Naive thymus-derived CD4-positive, alpha-beta T cell (primary cell): ENCODE measurements around the gene PNPT1. TPM values are rescaled to one million over a fixed set of nuclear protein-coding genes. Genes with fewer than 3 reads are reported as not detected.
A peak's percentile ranks its signal among the peaks of the same experiment; 100 is the strongest.
"Not testable (repeated sequence)": the region's sequence is repeated elsewhere in the genome, so short reads cannot be mapped to it uniquely, and the experiment has no call there.

ENCODE experiments used
- ATAC-seq: fragments of 150-1000 bp; cut with Tn5 transposase; 2 replicates; pipeline ENCODE4 v1.10.0; 2021; ENCODE audit warnings: mild to moderate bottlenecking, moderate library complexity
- CTCF ChIA-PET: fragments of 350-600 bp; sonication (Branson Sonifier 250); formaldehyde crosslinking; loops from one replicate; lab custom pipeline; 2021; ENCODE audit warnings: antibody characterized with exemption; lab: Charles Lee
- POLR2A ChIA-PET: fragments of 350-600 bp; sonication (Branson Sonifier 250); formaldehyde crosslinking; loops from one replicate; lab custom pipeline; 2021; ENCODE audit warnings: antibody characterized with exemption, inconsistent platforms; lab: Charles Lee
- DNase-seq, 9 donors: peaks; one replicate each; pipeline versions ENCODE4 v3.0.0 to v3.0.0-alpha.2; 2020 to 2022; ENCODE audit warnings: mixed read lengths in 1 of 9
- H3K27ac ChIP-seq: one replicate; pipeline ENCODE4 v1.7.0; 2013; ENCODE audit warnings: mild to moderate bottlenecking, low read depth, low read length, moderate library complexity
- H3K27me3 ChIP-seq, 2 donors: one replicate each; pipeline ENCODE4 v1.7.0; 2013; ENCODE audit warnings: low read length in 2 of 2, mild to moderate bottlenecking in 2 of 2, moderate library complexity in 2 of 2; ENCODE audit not compliant: control insufficient read depth in 2 of 2, insufficient read depth in 2 of 2
- H3K36me3 ChIP-seq, 3 experiments: 1 replicate in 2 of 3; 2 replicates in 1 of 3; pipeline ENCODE4 v1.7.0; 2013; ENCODE audit warnings: low read length in 3 of 3, mild to moderate bottlenecking in 3 of 3, moderate library complexity in 1 of 3; ENCODE audit not compliant: insufficient read depth in 3 of 3, control insufficient read depth in 2 of 3
- H3K4me1 ChIP-seq, 2 donors: one replicate each; pipeline ENCODE4 v1.7.0; 2013; ENCODE audit warnings: low read length in 2 of 2, mild to moderate bottlenecking in 2 of 2, moderate library complexity in 1 of 2; ENCODE audit not compliant: control insufficient read depth in 2 of 2, insufficient read depth in 2 of 2
- H3K4me3 ChIP-seq: 2 replicates; pipeline ENCODE4 v1.7.0; 2013; ENCODE audit warnings: mild to moderate bottlenecking, low read length
- H3K9me3 ChIP-seq, 3 experiments: 1 replicate in 2 of 3; 2 replicates in 1 of 3; pipeline ENCODE4 v1.7.0; 2013; ENCODE audit warnings: low read length in 3 of 3; ENCODE audit not compliant: control insufficient read depth in 2 of 3
- H3K27ac Mint-ChIP-seq, 9 donors: one replicate each; pipeline ENCODE4 v1.8.0; 2020 to 2022; ENCODE audit warnings: mixed read lengths in 9 of 9, mild to moderate bottlenecking in 8 of 9, moderate library complexity in 5 of 9, inconsistent platforms in 2 of 9
- H3K27me3 Mint-ChIP-seq, 5 donors: one replicate each; pipeline ENCODE4 v1.8.0; 2021 to 2022; ENCODE audit warnings: mixed read lengths in 5 of 5, mild to moderate bottlenecking in 1 of 5
- H3K36me3 Mint-ChIP-seq, 5 donors: one replicate each; pipeline ENCODE4 v1.8.0; 2020 to 2022; ENCODE audit warnings: mixed read lengths in 5 of 5, mild to moderate bottlenecking in 3 of 5, inconsistent platforms in 1 of 5
- H3K4me1 Mint-ChIP-seq, 7 donors: one replicate each; pipeline ENCODE4 v1.8.0; 2020 to 2022; ENCODE audit warnings: mixed read lengths in 7 of 7, mild to moderate bottlenecking in 3 of 7, inconsistent platforms in 1 of 7
- H3K4me3 Mint-ChIP-seq, 10 donors: one replicate each; pipeline ENCODE4 v1.8.0; 2020 to 2022; ENCODE audit warnings: mild to moderate bottlenecking in 10 of 10, mixed read lengths in 10 of 10, moderate library complexity in 6 of 10, inconsistent platforms in 2 of 10
- H3K9me3 Mint-ChIP-seq, 11 donors: one replicate each; pipeline ENCODE4 v1.8.0; 2020 to 2022; ENCODE audit warnings: mixed read lengths in 11 of 11, mild to moderate bottlenecking in 4 of 11, inconsistent platforms in 1 of 11, moderate library complexity in 1 of 11
- intact Hi-C, 2 donors: fragments of 100-400 bp; cut with micrococcal nuclease; formaldehyde crosslinking; loops; one replicate each; pipeline ENCODE4 v1.15.1; 2023
- polyA plus RNA-seq, 2 donors: library from polyadenylated mRNA; unstranded; fragments of 300-500 nt; fragmentation: Illumina TruSeq; gene quantifications; one replicate each; pipeline ENCODE4 v1.2.3, GENCODE V29; 2021
- total RNA-seq, 6 experiments: library from RNA in 5 of 6; stranded (reverse) in 5 of 6; gene quantifications; 1 replicate in 5 of 6; 2 replicates in 1 of 6; pipeline ENCODE4 v1.2.3 and lab custom pipeline; 2021 to 2026

The PNPT1 gene
- total RNA-seq (10 to 100 TPM; 16.9 to 31.2 (median 18.5) TPM), polyA plus RNA-seq (10 to 100 TPM; 23.7 to 32.7 TPM), total RNA-seq (lab: John Stamatoyannopoulos, UW) (34.2 reads per million, percentile 63 among the genes with 10 or more reads in this experiment)

DNA sequence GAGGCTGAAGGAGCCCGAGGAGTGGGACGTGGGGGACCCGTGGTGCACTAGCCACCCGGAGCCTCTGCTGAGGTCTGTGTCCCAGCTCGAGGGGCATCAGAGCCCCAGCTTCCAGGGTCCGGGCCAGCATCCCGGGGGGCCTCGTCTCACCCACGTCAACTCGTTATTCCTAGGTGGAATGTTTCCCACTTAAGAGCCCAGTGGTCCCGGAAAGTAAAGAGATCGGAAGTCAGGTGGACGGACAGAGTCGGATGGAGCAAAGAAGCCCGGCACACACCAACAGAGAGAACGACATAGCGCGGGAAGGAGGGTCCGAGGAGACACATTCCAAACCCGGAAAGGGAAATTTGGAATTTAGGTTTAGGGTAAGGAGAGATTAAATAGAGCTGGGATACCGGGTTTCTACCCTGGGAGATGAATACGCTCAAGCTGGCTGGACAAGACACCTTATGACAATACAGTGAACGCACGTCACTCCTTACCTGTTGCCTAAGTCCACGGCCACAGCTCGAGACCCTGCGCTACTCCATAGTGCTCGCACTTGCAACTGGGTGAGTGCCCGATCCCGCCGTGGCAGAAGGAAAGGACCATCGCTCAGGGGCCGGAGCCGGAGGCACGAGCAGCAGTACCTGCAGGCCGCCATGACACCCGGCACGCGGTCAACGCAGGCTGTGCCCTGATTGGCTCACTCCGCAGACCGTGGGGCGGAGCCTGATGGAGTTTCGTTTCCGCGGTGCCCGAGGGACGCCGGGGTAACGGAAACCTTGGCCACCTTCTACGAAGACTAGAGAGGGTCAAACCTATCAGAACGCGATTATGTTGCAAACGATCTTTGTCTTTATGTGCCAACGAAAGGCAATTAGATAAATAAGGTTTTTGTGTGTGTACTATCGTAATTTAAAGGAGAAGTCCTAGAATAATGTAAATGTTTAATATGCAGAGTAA, at the start of gene PNPT1:
PNPT1 (minus strand) TSS at position 664 of the 945 bp plus-strand sequence; CDS start at position 643, 21 bp downstream.
- H3K4me3 ChIP-seq: peak within 1 kb of the TSS; percentile 90
- peaks cover 18 to 50% (median 43%) of the 10 kb centered on the region in 7 donors for H3K4me1 Mint-ChIP-seq
- no peaks in the 10 kb centered on the region for H3K27me3 ChIP-seq
- H3K27ac Mint-ChIP-seq: peak within 1 kb of the TSS; percentile 92 to 99 (median 96)
- ATAC-seq (peak; percentile 100), DNase-seq (peak; percentile 78 to 92 (median 90))
- H3K27ac ChIP-seq: peak within 1 kb of the TSS; percentile 72
- intact Hi-C loops: loop anchor here (1.0 to 10.0 kb wide), 11 partner anchors 76 to 1907 kb away; partner anchors contain the start of genes CCDC88A (in 2 of the 2), CFAP36 (in 2 of the 2), PPP4R3B (in 2 of the 2) and RTN4 (in 2 of the 2)
- peaks cover 0 to 6% (median 3%) of the 10 kb centered on the region in 5 donors for H3K27me3 Mint-ChIP-seq
- POLR2A ChIA-PET: no interaction called here
- H3K36me3 Mint-ChIP-seq: peaks cover 0 to 16% (median 4%) of the 10 kb centered on the region in 5 donors
- no peaks in the 10 kb centered on the region for H3K36me3 ChIP-seq
- H3K4me3 Mint-ChIP-seq: peak within 1 kb of the TSS; percentile 94 to 99 (median 97)
- H3K9me3 ChIP-seq: no peaks in the 10 kb centered on the region
- CTCF ChIA-PET: no interaction called here
- H3K4me1 ChIP-seq: peaks cover 0 to 6% of the 10 kb centered on the region in 2 donors
- H3K9me3 Mint-ChIP-seq: no peaks in the 10 kb centered on the region

DNA sequence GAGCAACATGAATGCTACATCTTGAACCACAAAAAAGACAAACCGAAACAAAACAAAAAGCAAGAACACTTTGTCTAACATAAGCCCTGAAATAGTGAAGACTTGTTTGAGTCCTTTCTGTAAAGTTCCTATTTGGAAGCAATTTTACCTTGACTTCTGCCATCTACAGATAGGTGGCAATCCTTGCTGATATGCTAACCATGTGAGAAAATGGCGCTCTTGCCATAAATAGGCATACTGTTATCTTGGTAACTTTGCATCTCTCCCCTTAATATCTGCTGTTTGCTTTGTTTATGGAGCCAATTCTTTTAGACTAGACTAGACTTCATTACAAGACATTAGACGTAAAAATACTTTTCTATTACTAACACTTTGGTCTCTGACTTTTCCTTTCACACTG, 49.4 kb upstream of the PNPT1 start:
- ChIA-PET POLR2A (no interaction called here), CTCF (no interaction called here)
- no peak overlapping the region for H3K27ac Mint-ChIP-seq
- no peak overlapping the region for H3K27ac ChIP-seq
- H3K27me3 ChIP-seq: no peaks in the 10 kb centered on the region
- no peak for DNase-seq
- no peak overlapping the region for H3K4me3 ChIP-seq
- H3K4me1 Mint-ChIP-seq: no peaks in the 10 kb centered on the region
- no peaks in the 10 kb centered on the region for H3K4me1 ChIP-seq
- no peak for ATAC-seq
- H3K9me3 Mint-ChIP-seq: peaks cover 0 to 10% (median 0%) of the 10 kb centered on the region in 11 donors
- peaks cover 0 to 4% (median 0%) of the 10 kb centered on the region in 5 donors for H3K36me3 Mint-ChIP-seq
- peaks cover 0 to 49% (median 28%) of the 10 kb centered on the region in 5 donors for H3K27me3 Mint-ChIP-seq
- intact Hi-C loops: no loop called here
- no peaks in the 10 kb centered on the region for H3K36me3 ChIP-seq
- H3K9me3 ChIP-seq: no peaks in the 10 kb centered on the region
- no peak overlapping the region for H3K4me3 Mint-ChIP-seq

DNA sequence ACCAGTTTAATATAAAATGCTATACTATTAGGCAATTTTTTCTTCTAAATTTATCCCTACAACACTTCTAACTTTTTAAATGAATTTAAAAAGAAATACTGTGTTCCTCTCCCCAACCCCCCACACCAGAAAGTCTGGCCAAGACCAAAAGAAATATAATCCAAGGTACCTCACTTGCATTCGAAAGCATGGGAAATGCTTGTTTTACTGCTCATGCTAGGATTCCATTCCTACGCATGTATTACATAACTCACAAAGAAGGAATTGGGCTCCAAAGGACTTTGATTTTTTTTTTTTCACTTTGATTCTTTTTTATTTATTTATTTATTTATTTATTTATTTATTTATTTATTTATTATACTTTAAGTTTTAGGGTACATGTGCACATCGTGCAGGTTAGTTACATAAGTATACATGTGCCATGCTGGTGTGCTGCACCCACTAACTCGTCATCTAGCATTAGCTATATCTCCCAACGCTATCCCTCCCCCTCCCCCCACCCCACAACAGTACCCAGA, 42.4 kb upstream of the PNPT1 start:
- H3K4me3 ChIP-seq, DNase-seq, H3K27me3 Mint-ChIP-seq, H3K4me1 Mint-ChIP-seq, H3K9me3 Mint-ChIP-seq, H3K36me3 ChIP-seq, H3K36me3 Mint-ChIP-seq, H3K27ac ChIP-seq, H3K4me3 Mint-ChIP-seq, CTCF ChIA-PET, H3K9me3 ChIP-seq, ATAC-seq, intact Hi-C loops, H3K4me1 ChIP-seq, POLR2A ChIA-PET, H3K27ac Mint-ChIP-seq, H3K27me3 ChIP-seq: not testable (repeated sequence)

GRCh38 chr2:55734726-55735125, 41.1 kb upstream of the PNPT1 start:
- no peaks in the 10 kb centered on the region for H3K27me3 ChIP-seq
- ATAC-seq (no peak), DNase-seq (no peak)
- Mint-ChIP-seq H3K36me3 (no peaks in the 10 kb centered on the region), H3K4me1 (no peaks in the 10 kb centered on the region), H3K27ac (no peak overlapping the region), H3K9me3 (peaks cover 0 to 3% (median 0%) of the 10 kb centered on the region in 11 donors), H3K4me3 (no peak overlapping the region), H3K27me3 (peaks cover 0 to 7% (median 2%) of the 10 kb centered on the region in 5 donors)
- intact Hi-C loops: no loop called here
- no peak overlapping the region for H3K4me3 ChIP-seq
- H3K9me3 ChIP-seq: no peaks in the 10 kb centered on the region
- CTCF ChIA-PET: no interaction called here
- H3K27ac ChIP-seq: no peak overlapping the region
- no peaks in the 10 kb centered on the region for H3K36me3 ChIP-seq
- H3K4me1 ChIP-seq: no peaks in the 10 kb centered on the region
- POLR2A ChIA-PET: no interaction called here

DNA sequence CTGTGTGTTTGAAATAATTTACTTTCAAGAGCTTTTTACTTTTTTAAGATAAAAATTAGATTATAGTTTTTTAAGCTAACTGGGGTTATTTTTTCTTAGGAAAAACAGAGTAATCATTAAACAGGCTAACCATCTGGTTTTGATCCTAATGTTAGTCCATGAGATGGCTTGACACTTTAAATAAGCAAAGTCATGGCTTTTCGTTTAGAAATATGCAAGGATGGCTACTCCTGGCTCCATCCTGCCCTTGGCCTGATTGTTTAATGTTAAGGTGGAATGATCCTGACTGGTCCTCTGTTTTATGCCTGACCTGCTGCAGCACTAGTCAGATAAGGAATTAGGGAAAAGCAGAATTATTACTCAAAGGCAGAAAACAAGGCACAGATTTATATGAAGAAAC, 39.7 kb upstream of the PNPT1 start:
- Mint-ChIP-seq H3K4me1 (no peaks in the 10 kb centered on the region), H3K36me3 (no peaks in the 10 kb centered on the region), H3K4me3 (no peak overlapping the region), H3K9me3 (peaks cover 0 to 3% (median 0%) of the 10 kb centered on the region in 11 donors), H3K27ac (no peak overlapping the region), H3K27me3 (peaks cover 0 to 7% (median 2%) of the 10 kb centered on the region in 5 donors)
- H3K27ac ChIP-seq: no peak overlapping the region
- no peak for DNase-seq
- H3K9me3 ChIP-seq: no peaks in the 10 kb centered on the region
- H3K27me3 ChIP-seq: no peaks in the 10 kb centered on the region
- intact Hi-C loops: no loop called here
- CTCF ChIA-PET: no interaction called here
- H3K4me3 ChIP-seq: no peak overlapping the region
- no peaks in the 10 kb centered on the region for H3K36me3 ChIP-seq
- H3K4me1 ChIP-seq: no peaks in the 10 kb centered on the region
- POLR2A ChIA-PET: no interaction called here
- ATAC-seq: no peak

DNA sequence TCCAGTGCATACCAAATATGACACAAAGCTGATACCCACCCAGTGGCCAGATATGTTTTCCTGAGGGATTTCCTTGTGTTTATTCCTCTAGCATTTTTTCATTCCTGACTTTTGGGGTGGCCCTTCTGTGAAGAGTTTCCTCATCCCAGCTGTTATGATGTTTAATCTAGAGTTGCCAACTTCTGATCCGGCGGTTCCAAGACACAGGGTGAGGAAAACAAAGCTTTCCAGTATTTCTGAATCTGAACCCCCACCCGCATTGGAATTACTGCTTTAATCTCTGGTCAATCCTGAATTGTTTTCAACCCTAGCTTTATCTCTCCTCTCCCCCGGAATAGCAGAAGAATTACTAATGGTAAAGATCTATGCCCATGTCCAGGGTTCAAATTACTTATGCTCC, 39.2 kb upstream of the PNPT1 start:
- H3K36me3 Mint-ChIP-seq: no peaks in the 10 kb centered on the region
- Histone ChIP-seq H3K27ac (no peak overlapping the region), H3K9me3 (no peaks in the 10 kb centered on the region), H3K27me3 (no peaks in the 10 kb centered on the region), H3K4me1 (no peaks in the 10 kb centered on the region), H3K4me3 (no peak overlapping the region), H3K36me3 (no peaks in the 10 kb centered on the region)
- intact Hi-C loops: no loop called here
- H3K9me3 Mint-ChIP-seq: peaks cover 0 to 3% (median 0%) of the 10 kb centered on the region in 11 donors
- H3K4me3 Mint-ChIP-seq: no peak overlapping the region
- no peaks in the 10 kb centered on the region for H3K4me1 Mint-ChIP-seq
- H3K27ac Mint-ChIP-seq: no peak overlapping the region
- CTCF ChIA-PET: no interaction called here
- H3K27me3 Mint-ChIP-seq: peaks cover 0 to 7% (median 2%) of the 10 kb centered on the region in 5 donors
- POLR2A ChIA-PET: no interaction called here
- ATAC-seq (no peak), DNase-seq (no peak)
